Stimulated activated CD4-positive, alpha-beta T cell treated with anti-CD3 and anti-CD28 coated beads, Interleukin-1b, Interleukin-23, amount 100 ng/mL, for 4 hours (primary cell): ENCODE measurements around the gene PTPN3.

Source experiments
- DNase-seq, 2 donors: peaks; one replicate each; pipeline ENCODE4 v3.0.0-alpha.2; 2020; ENCODE audit warnings: low read depth in 2 of 2

PTPN3 gene

DNA sequence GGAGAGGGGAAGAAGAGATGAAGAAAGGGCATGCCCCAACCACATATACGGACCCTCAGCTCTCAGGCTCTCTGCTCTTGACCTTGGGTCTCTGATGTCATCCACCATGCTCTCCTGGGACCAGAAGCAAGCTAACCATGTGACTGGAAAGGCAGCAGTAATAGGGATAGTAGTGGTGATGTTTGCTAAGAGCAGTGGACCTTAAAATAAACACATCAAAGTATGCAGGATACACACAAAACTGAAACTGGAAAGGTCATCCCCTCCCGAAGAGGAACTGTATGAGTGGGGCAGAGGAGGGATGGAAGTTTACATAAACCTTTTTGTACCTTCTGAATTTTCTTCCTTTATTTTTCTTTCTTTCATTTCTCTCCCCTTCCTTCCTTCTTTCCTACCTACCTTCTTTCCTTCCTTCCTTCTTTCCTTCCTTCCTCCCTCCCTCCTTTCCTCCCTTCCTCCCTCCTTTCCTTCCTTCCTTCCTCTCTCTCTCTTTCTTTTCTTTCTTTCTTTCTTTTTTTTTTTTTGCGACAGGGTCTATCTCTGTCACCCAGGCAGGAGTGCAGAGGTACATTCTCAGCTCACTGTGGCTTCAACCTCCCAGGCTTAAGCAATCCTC, 8.1 kb upstream of the PTPN3 start:
- no peak for DNase-seq

DNA sequence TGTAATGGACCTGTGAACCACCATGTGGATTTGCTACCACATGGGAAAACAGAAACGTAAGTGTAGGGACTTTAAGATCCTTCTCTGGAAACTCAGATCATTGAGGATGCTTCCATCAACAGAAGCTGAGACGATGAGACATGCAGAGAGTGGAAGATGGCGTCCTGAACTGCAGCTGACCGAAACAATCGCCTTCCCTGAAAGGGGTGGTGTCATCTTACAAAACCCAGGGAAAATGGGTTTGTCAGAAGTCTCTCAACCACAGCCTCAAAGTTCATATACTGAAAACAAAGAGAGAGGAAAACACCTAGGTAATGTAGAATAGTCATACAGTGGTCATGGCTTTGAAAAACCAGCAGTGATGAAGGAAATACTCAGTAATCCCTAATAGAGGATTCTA, 6.6 kb upstream of the PTPN3 start:
- DNase-seq, result no peak

- DNase-seq, result no peak
Measured at GRCh38 chr9:109500421-109500974, 2.4 kb upstream of the PTPN3 start.

DNA sequence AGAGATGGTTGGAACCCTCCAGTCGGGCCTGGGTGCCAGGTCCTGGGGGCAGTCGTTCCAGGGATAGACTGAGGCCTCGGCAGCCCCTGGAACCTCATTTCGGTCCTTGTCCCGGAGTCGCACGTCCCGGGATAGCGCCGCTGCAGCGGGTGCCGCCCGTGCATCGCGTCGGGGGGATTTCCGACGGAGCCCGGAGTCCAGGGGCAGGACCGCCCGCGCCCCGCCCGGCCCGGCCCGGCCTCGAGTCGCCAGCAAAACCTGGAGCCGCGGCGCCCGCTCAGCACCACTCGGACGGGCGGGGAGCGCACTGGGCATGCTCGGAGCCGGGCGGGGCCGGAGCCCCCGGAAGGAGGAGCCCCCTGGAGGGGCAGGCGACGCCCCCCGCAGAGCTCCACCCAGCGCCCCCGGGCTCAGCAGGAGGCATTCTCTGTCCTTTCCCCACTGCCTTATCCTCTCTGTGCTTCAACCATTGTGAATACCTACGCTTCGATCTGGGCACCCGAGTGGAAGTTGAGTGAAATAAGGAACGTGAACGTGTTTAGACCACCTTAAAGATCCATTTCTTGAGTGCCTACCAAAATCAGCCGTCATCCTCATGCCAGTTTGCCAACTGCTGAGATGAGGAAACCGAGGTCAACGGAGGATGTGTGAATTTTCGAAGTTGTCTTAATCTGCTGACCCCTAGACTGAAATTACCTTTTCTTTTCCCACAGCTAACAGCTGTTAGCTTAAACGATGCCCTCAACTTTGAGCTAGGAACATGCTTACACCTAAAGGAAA, 1.7 kb upstream of the PTPN3 start:
- DNase-seq, result no peak

- no peak for DNase-seq
Measured at GRCh38 chr9:109499093-109499630, 1.1 kb upstream of the PTPN3 start.

DNA sequence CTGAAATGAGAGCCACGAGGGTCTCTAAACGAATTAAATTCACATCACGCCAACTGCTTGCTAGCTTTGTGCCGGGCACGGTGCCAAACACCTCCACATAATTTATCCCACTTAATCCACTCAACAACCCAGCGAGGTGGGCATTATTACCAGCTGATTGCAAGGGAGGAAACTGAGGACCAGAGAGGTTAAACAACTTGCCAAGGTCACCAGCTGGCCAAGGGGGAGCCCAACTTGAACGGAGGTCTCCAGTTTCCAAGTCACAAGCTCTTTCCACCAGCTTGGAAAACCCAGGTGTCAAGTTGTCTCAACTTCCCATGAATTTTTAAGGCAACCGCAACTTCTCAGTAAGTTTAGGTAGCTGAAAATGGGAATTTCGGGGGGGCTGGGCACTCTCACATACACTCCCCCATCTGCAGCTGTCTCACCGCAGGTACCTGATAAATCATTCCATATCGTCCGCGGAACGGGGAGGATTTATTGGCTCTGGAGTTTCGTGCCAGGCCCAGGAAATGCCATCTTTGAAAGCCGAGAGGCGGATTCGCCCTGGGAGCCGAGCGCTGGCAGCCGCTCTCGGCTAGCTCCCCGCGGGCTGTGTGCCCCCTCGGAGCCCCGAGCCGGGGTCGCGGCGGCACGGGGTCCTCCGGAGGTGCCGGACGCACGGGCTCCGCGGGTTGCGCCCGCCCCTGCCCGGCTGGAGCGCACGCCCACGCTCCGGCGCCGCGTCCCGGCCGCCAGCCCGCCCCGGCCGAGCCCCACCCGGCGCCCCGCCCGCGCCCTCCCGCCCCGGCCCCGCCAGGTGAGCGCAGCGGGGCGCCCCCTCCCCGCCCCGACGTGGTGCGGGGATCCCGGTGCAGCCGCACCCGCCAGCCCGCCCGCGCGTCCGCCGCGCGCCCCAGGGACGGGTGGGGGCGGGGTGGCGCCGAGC, 617 bp downstream of the PTPN3 start:
- no peak for DNase-seq

GRCh38 chr9:109496841-109497225, 1.3 kb downstream of the PTPN3 start:
- DNase-seq, result no peak

DNA sequence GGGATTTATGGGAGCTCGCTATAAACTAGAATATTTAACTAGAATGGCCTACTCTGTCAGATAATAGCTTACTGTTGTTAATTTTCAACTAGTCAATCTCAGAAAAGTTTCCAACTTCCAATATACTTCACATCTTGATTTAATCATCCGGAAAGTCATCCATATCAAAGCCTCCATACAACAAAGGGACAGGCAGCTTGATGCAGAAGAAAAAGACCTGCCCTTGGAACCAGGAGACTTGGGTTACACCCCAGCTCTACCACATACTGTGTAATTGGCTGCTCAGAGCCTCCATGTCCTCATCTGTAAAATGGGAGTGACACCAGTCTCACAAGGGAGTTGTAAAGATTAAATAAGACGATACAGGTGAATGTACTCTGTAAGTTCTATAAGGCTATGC, 1.9 kb downstream of the PTPN3 start:
- DNase-seq, result no peak

DNA sequence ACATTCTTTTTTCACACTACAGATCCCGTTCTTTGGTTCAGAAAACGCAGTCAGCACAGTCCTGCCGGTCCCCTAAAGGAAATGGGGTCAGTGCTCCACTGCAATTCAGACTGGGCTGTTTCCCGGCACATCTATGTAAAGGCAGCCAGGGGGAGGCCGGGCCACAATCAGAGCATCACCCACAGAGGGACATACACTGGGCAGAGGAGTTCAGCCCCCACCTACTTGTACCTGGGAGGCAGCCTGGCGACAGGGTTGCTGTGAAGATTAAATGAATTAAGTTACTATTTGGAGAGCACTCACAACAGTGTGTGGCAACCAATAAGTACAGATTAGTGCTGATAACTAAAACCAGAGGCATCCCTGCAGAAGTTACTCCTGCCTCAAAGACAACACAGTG, 4.5 kb downstream of the PTPN3 start:
- DNase-seq, result no peak

GRCh38 chr9:109491590-109491989, 6.5 kb downstream of the PTPN3 start:
- no peak for DNase-seq

DNA sequence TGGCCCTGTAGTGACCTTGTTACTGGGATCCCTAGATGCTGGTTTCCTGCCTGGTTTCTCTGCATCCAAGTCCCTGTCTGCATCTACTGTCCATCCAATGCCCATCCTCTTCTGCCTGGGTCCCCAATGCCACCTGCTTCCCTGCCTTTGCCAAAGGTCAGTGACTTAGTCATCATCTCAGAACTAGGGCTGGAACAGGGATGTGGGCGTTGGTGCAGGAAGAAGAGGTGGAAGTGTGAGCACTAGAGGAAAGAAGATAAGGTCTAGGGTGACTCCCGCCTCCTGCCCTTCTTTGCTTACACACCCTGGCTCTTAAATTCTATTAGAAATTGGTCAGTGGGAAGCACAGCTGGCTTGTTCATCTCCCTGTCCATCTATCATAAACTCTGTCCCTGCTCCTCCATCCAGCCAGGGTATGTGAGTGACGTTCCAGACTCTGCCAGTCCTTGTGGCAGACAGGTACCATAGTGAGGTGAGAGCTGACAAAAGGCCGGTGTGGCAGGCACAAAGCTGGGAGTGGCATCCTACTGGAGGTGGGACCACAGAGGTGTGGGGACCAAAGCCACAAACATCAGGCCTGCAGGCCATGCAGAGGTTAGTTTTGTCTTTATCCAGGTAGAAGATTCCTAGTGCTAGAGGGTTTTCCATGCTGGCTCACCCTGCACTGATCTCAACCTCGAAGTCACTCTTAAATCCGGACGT, 9.2 kb downstream of the PTPN3 start:
- DNase-seq, result no peak

- DNase-seq, result no peak
Measured at GRCh38 chr9:109488351-109488750, 9.8 kb downstream of the PTPN3 start.

DNA sequence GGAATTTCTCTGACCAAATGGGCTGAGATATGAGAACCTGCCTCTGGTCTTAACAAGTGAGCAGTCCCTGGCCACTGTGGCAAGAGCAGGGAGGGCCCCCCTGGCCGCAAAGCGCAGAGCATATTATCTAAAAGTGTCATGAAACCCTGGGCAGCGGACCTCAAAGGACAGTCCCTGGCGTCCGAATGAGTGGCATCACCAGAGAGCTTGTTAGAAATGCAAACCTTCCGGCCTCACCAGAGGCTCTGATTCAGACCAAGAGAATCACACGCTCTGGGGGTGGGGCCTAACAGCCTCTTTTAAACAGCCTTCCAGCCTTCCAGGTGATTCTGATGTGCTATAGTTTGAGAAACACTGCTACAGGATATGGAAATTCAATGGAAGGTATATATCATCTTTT, 10.9 kb downstream of the PTPN3 start:
- DNase-seq, result no peak

GRCh38 chr9:109483744-109484429, 14.2 kb downstream of the PTPN3 start:
- no peak for DNase-seq

- no peak for DNase-seq
Measured at GRCh38 chr9:109482391-109482916, 15.7 kb downstream of the PTPN3 start.

DNA sequence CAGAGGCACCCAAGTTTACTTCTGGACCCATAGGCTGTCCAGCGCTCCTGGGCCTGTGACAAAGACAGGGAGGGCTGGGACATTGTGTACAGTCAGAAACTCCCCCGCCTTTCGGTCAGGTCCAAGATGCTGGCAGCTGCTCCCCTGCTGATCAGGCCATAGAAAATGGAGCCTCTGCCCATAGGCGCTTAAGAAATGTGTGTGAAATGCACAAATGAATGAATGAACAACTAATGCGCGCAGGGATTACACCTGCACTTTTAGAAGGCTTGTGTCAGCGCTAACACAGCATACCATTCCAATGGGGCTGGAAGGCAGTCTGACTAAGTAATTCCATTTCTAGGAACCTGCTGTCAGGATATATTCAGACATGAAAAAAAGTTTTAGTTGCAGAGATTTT, 16.3 kb downstream of the PTPN3 start:
- DNase-seq, result no peak

DNA sequence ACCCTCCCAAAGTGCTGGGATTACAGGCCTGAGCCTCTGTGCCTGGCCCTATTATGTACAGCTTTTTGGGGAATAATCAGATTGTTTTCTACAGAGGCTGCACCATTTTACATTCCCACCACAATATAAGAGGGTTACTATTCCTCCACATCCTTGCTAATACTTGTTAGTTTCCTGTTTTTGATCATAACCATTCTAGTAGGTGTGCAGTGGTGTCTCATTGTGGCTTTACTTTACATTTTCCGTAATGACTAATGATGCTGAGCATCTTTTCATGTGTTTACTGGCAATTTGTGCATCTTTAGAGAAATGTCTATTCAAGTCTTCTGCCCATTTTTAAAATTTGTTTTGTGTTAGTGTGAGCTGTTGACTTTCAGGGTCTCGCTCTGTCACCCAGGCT, 18.3 kb downstream of the PTPN3 start:
- no peak for DNase-seq

DNA sequence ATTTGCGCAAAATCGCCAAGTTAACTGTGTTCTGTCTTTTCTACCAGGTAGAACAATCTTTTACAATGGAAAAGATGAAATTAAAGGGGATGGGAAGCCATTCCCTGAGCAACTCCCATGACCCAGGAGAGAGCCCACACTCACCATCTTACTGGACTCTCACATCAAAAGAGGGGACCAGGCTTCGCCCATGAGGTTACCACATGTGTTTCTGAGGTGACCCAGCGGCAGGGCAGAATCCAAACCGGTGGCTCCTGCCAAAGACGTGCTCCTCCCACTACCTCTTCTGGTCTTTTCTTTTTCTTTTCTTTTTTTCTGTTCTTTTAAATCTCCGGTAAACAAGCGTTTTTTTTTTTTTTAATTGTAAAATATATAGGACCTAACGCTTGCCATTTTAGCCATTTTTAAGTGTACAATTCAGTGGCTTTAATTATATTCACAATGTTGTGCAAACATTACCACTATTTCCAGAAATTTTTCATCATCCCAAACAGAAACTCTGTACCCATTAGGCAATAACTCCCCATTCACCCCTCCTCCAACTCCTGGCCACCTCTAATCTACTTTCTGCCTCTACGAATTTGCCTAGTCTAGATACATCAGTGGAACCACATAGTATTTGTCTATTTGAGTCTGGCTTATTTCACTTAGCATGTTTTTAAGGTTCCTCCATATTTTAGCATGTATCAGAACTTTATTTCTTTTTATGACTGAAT, 19.3 kb downstream of the PTPN3 start:
- no peak for DNase-seq

DNA sequence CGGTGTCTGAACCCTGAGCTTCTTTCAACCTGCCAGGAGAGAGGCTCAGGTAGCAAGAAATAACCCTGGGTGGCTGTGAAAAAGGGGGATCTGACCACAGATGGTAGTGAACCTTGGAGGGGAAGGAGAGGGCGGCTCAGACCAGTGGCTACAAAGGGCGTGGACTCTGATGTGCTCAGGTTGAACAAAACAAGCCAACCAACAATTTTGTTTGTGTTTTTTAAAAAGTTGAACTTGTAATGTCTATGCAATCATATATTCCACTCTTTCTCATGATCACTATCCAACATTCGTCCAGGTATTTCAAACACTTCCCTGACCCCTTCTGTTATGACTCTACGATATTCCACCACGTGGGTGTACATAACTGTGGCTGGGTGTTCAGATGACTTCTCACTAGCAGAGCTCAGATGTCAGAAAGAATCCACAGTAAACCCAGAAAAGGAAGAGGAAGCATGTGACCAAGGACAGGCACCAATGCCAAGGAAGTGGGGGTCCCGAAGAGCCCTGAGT, 20.0 kb downstream of the PTPN3 start:
- DNase-seq, result no peak
